ENCODE measurements around the gene MCF2L2. TPM values are rescaled to one million over a fixed set of nuclear protein-coding genes. Genes with fewer than 3 reads are reported as not detected.

Gene MCF2L2
- total and polyA plus RNA-seq, 2 donors (not counting 3 experiments of a cell fraction or from before 2014, with no cell fraction given) = 0.15 to 1.1 TPM

GRCh38 chr3:183270344-183270743 lies 158.1 kb downstream of the MCF2L2 start:
- no TSS peak for BruUV-seq (replicated peaks)

More at GRCh38 chr3:183270344-183270743, 158.1 kb downstream of the MCF2L2 start:
- Histone ChIP-seq H3K4me3 (replicated peaks in 1 of 3; ENCODE audit: insufficient read depth in 1 of 3, low read depth in 1 of 3, low read length in 3 of 3) (no peak overlapping the region), H3K79me2 (ENCODE audit: control insufficient read depth, insufficient read depth, low read length) (peaks cover 23% of the 10 kb centered on the region), H3K4me1 (ENCODE audit: control insufficient read depth, extremely low read depth, insufficient read depth, low read length) (peaks cover 30% of the 10 kb centered on the region), H3K4me2 (ENCODE audit: insufficient read depth, low read length) (no peak overlapping the region), H4K20me1 (replicated peaks; ENCODE audit: control insufficient read depth, extremely low read depth, insufficient read depth, low read length) (no peaks in the 10 kb centered on the region), H3K36me3 (ENCODE audit: control insufficient read depth in 2 of 2, extremely low read depth in 1 of 2, insufficient read depth in 2 of 2, low read length in 2 of 2) (peaks cover 0 to 9% of the 10 kb centered on the region in 2 experiments), H3K27ac (ENCODE audit: insufficient read depth, low read depth, low read length) (no peak overlapping the region), H3K9me1 (replicated peaks; ENCODE audit: control insufficient read depth, extremely low read depth, insufficient read depth, low read length) (no peaks in the 10 kb centered on the region), H3K9me3 (replicated peaks; ENCODE audit: control insufficient read depth, insufficient read depth, low read length) (no peaks in the 10 kb centered on the region), H3K27me3 (ENCODE audit: control insufficient read depth in 2 of 2, insufficient read depth in 2 of 2, low read length in 2 of 2) (no peaks in the 10 kb centered on the region), H2AFZ (ENCODE audit: low read depth, low read length) (no peak overlapping the region), H3K9ac (replicated peaks; ENCODE audit: extremely low read depth, insufficient read depth, low read length) (no peak overlapping the region)
- CTCF ChIA-PET = no interaction called here
- POLR2A ChIA-PET = no interaction called here
- intact Hi-C loops (cut with micrococcal nuclease) (no loop called here), dilution Hi-C loops (cut with MboI; ENCODE audit: extremely low pct_ligation_motif_present, low sequenced_read_pairs) (no loop called here)
- FAIRE-seq (no peak), DNase-seq (ENCODE audit: low read depth, low spot score) (no peak)
- TF ChIP-seq MYC (IDR thresholded peaks at IDR 0.05; ENCODE audit: low read depth, low read length) (no peak), JUN (IDR thresholded peaks at IDR 0.05; ENCODE audit: borderline replicate concordance, insufficient read depth, insufficient read length, low read depth) (no peak), POLR2AphosphoS5 (IDR thresholded peaks at IDR 0.05; ENCODE audit: insufficient read depth, low read depth, low read length) (no peak), GATA2 (IDR thresholded peaks at IDR 0.05; ENCODE audit: insufficient read depth, insufficient read length, low read depth, low read length) (no peak), EZH2 (IDR thresholded peaks at IDR 0.05; ENCODE audit: borderline replicate concordance, low read depth, low read length, severe bottlenecking) (no peak), POLR2A (IDR thresholded peaks at IDR 0.05; ENCODE audit: low read depth, low read length) (no peak), FOS (IDR thresholded peaks at IDR 0.05; ENCODE audit: borderline replicate concordance, insufficient read depth, low read length) (no peak), CTCF (IDR thresholded peaks at IDR 0.05; ENCODE audit: extremely low read depth in 1 of 2, insufficient read depth in 1 of 2, low read depth in 1 of 2, low read length in 2 of 2) (no peak), MAX (IDR thresholded peaks at IDR 0.05; ENCODE audit: insufficient read depth, insufficient read length) (no peak)
